GM21528 (cell line): ENCODE results near the gene B3GAT2.
A peak's percentile ranks its signal among the peaks of the same experiment; 100 is the strongest.

ENCODE experiments used
- ATAC-seq: cut with Tn5 transposase; IDR thresholded peaks from one replicate; pipeline ENCODE4 v1.9.1; 2021; ENCODE audit warnings: mild to moderate bottlenecking, moderate library complexity; ENCODE audit not compliant: unreplicated experiment, low FRiP score

Gene B3GAT2

DNA sequence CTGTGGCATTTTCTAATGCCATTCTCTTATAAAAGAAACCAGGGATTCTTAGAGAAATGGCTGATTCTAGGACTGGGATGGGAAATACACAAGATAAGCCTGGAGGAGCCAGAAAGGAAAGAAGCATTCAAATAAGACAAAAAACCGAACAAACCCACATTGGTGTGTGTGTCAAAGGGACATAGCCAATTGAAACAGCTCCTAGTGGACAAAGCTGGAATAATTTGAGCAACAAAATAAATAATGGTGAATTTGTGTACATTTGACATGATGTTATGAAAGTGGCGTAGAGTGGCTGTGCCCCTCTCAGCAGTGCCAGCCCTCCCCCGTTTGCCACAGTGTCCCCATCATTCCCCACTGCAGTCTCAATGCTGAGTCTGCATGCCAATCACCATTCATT, 55.5 kb downstream of the B3GAT2 start:
- no peak for ATAC-seq

GRCh38 chr6:70900047-70900446, 56.8 kb downstream of the B3GAT2 start:
- no peak for ATAC-seq

DNA sequence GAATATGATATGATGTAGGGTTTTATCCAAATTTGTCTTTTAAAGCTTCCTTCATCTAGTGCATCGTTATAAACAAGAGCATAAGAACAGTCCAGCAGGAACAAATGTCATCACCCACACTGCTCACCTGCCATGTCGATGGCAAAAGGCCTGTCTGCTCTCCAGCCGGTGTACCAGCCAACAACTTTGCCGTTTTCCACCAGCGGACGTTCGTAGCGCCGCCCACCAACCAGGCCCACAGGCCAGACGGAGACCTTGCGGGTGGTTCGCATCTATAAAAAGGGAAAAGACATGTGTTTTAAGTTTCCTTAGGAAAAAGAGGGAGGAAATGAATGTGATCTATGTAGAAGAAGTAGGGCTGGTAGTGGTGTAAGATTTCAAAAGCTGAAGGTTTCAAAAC, 62.9 kb downstream of the B3GAT2 start:
- ATAC-seq: no peak

DNA sequence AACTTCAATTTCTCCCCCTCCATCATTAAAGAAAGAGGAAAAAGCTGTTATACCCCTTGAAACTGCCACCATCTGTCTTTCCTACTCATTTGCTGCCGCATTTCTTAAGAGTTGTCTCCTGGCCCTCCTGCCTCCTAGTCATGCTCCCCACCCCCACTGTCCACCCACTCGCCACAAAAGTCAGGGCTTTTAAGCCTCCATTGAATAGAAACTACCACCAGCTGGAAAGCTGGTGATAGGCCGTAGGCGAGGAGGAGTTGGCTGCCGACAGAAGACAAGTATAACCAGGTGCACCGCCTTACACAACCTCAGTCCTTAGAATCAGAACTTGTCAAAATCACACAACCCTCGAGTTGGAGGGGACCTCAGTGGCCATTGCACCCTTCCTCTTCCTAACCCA, 67.6 kb downstream of the B3GAT2 start:
- no peak for ATAC-seq

- ATAC-seq: no peak
Observed at GRCh38 chr6:70886661-70887060, 70.2 kb downstream of the B3GAT2 start.

GRCh38 chr6:70886071-70886470, 70.8 kb downstream of the B3GAT2 start:
- no peak for ATAC-seq

GRCh38 chr6:70884074-70884983, 72.5 kb downstream of the B3GAT2 start:
- ATAC-seq: peak; percentile 80

- no peak for ATAC-seq
Observed at GRCh38 chr6:70879496-70879895, 77.4 kb downstream of the B3GAT2 start.

GRCh38 chr6:70874181-70874913, 82.5 kb downstream of the B3GAT2 start:
- ATAC-seq: no peak

DNA sequence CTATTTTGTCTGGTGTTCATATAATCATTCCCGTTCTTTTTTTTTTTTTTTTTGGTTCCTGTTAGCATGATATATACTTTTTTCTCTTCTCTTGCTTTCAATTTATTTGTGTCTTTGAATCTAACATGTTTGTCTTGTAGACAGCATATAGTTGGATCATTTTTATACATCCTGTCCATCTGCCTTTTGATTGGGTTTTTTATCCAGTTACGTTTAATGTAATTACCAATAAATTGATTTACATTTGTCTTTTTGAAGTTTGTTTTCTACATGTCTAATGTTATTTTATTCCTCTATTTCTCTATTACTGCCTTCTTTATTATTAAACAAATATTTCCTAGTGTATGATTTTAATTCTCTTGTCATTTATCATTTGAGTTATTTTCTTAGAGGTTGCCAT, 84.4 kb downstream of the B3GAT2 start:
- no peak for ATAC-seq

GRCh38 chr6:70864401-70864800, 92.5 kb downstream of the B3GAT2 start:
- ATAC-seq: no peak

DNA sequence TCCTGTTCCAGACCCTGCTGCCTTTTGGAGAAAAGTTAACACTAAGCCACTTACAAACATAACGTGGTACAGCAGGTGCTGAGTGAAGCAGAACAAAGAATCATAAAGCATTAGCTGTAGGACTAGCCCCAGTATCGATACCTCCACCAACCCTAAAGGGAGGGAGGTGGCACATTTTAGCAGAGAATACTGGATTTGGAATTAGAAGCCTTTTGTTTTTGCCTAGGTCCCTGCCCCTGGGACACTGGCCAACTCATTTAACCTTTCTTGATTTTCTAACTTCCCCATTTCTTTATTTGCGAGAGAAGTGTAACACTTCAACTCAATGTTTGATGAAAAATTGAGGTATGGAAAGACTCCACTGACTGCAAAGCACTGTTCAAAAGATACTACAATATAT, 93.5 kb downstream of the B3GAT2 start:
- ATAC-seq: no peak

DNA sequence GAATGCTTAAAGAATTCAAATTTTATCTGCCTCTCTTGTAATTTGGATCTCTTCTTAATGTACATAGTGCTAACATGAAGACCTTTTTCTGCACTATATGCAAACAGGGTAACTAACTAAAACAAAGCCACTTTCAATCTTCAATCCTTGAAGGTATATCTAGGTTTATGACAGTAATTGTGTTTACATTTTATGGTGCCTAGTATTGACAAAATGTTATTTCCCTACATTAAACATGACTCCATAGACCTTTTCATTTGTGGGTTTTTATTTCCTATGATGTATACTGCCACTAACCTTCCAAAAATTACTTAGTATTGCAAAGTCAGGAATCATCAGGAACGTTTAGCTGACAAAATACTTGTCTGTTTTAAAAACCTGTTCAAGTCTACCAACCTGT, 95.9 kb downstream of the B3GAT2 start:
- no peak for ATAC-seq

- no peak for ATAC-seq
Observed at GRCh38 chr6:70860045-70860444, 96.8 kb downstream of the B3GAT2 start.

- peak; percentile 100 for ATAC-seq
Observed at GRCh38 chr6:70857387-70858077, 99.3 kb downstream of the B3GAT2 start.

- ATAC-seq: no peak
Observed at GRCh38 chr6:70852667-70853246, 104.1 kb downstream of the B3GAT2 start.

DNA sequence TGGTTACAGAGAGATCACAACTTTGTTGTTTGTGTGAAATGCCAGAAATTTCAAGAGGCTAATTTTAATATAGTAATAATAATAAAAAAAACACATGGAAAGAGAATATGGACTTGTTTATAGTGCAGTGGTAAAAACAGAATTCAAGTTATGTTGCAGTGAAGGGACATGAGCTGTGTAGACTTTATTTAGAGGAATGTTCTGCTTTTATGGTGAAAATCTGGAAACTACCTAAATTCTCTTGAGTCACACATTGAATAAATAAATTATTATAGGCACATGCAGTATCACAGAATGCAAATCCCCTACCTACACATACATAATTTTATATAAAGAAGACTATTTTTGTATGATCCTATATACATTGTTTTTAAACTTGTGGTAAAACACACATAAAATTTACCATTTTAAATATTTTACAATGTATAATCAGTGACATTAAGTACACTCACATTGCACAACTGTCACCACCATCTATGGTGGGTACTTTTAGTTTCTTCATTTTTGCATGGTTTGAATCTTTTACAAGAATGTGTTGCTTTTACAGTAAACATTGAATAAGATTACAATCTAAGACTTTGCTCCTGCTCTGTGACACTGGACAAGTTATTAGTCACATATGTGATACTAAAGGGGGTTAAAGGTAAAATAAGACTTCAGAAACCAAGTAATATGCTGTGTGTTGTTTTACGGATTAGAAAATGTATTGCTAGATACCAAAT, 107.4 kb downstream of the B3GAT2 start:
- ATAC-seq: no peak

- ATAC-seq: no peak
Observed at GRCh38 chr6:70847106-70848084, 109.5 kb downstream of the B3GAT2 start.

GRCh38 chr6:70846207-70846835, 110.5 kb downstream of the B3GAT2 start:
- no peak for ATAC-seq
